HG02623 (cell line): Measurements from ENCODE around the gene CYP2B6.
"Not testable (repeated sequence)": the region's sequence is repeated elsewhere in the genome, so short reads cannot be mapped to it uniquely, and the experiment has no call there.

Experiments used
- ATAC-seq: cut with Tn5 transposase; IDR thresholded peaks from one replicate; pipeline ENCODE4 v1.9.1; 2021; ENCODE audit warnings: moderate library complexity; ENCODE audit not compliant: unreplicated experiment

The CYP2B6 gene

DNA sequence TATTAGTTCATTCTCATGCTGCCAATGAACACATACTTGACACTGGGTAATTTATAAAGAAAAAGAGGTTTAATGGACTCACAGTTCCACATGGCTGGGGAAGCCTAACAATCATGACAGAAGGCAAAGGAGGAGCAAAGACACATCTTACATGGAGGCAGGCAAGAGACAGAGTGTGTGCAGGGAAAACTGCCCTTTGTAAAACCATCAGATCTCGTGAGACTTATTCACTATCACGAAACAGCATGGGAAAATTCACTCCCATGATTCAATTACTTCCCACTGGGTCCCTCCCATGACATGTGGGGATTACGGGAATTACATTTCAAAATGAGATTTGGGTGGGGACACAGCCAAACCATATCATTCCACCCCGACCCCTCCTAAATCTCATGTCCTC is 11.3 kb upstream of the CYP2B6 start:
- not testable (repeated sequence) for ATAC-seq

GRCh38 chr19:40980743-40981442 is 10.2 kb upstream of the CYP2B6 start:
- ATAC-seq, result not testable (repeated sequence)

DNA sequence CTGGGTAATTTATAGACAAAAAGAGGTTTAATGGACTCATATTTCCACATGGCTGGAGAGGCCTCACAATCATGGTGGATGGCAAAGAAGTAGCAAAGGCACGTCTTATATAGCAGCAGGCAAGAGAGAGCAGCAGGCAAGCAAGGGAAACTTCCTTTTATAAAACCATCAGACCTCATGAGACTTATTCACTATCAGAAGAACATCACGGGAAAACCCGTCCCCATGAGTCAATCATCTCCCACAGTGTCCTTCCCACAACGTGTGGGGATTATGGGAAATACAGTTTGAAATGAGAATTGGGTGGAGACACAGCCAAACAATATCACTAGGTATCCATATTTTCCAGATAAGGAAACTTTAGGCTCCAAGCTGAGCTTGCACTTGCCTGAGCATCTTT is 9.5 kb upstream of the CYP2B6 start:
- no peak for ATAC-seq

GRCh38 chr19:40982594-40983101 is 8.4 kb upstream of the CYP2B6 start:
- ATAC-seq, result no peak

GRCh38 chr19:40989453-40989852 is 1.6 kb upstream of the CYP2B6 start:
- ATAC-seq, result no peak

DNA sequence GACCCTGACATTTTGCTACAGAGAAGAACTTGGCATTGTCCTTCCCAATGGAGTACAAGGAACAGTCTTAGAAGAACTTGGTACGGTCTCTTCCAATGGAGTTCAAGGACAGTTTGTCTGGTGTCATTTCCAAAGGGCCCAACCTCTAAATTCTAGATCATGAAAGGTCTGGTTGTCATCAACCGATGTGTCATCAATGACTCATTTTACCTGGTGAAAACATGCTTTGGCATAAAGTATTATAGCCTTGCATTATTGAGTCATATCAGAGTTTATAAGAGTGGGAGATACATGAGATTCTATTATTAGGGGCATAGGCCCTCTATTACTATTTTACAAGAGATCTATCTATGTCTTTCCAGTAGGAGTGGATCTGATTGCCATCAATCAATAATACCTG is 4.3 kb downstream of the CYP2B6 start:
- no peak for ATAC-seq

DNA sequence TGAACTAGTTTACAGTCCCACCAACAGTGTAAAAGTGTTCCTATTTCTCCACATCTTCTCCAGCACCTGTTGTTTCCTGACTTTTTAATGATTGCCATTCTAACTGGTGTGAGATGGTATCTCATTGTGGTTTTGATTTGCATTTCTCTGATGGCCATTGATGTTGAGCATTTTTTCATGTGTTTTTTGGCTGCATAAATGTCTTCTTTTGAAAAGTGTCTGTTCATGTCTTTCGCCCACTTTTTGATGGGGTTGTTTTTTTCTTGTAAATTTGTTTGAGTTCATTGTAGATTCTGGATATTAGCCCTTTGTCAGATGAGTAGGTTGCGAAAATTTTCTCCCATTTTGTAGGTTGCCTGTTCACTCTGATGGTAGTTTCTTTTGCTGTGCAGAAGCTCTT is 7.9 kb downstream of the CYP2B6 start:
- ATAC-seq, result not testable (repeated sequence)

DNA sequence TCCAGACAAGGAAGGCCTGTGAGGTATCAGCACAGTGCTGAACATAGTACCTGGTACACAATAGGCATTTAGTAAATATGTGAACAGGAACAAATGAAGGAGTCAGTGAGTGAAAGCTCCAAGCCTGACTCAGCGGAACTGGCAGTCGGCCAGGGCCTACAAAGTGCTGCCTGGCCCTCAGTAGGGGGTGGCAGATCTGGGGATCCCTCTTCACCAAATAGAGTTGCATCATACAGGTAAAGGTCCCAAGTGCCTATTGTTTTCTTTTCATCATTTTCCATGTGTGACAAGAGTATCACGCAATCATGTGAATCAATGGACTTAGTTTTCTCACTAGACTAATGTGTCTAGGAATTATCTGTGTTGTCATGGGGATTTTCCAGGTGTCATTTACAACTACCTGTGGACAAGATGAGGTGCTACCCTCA is 9.2 kb downstream of the CYP2B6 start:
- no peak for ATAC-seq

DNA sequence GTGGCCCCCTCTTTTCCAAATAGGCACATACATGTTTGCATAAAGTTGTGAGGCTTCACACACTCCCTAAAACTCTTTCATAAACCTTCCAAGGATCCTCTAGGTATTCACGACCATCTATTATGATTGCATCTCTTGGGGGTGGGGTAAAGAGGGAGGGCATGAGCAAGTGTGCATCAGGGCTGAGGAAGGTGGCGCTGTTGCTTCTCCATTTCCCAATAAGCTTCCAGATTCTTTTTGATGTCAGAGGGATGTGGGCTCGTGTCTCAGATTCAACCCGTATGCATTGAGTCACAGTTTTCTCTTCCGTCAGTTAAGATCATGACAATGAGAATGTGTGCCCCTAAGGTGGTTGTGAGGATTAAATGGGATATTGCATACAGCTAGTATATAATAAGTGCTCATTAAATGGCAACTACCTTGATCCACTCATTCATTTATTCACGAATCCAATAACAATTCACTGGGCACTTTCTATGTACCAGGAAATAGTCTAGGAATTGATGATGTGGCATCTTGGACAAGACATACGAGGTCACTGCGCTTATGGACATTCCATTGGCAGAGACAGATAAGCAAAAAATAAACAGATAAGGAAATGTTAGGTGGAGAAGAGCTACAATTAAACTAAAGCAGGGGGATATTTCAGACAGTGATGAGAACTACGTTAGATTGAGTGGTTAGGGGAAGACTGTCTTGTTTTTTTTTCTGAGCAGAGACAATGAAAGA is 10.3 kb downstream of the CYP2B6 start:
- no peak for ATAC-seq

GRCh38 chr19:41003656-41004055 is 12.6 kb downstream of the CYP2B6 start:
- not testable (repeated sequence) for ATAC-seq

- no peak for ATAC-seq
These were observed 18.7 kb downstream of the CYP2B6 start for GRCh38 chr19:41009700-41010235.

DNA sequence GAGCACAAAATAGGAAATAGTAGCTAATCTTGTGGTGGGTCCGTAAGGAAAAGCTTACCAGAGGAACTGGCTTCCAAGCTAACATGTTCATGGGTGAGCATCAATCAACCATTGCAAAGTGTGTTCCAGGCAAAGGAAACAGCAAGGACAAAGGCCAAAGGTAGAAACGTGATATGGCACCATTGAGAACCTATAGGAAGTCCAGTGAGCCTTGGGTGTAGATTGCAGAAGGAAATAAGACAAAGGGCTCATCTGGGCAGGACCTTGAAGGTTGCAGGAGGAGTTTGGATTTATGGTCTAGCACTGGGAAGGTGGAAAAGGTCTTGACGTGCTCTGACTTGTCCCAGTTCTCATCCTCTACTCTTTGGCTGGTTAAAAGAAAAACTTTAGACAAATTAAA is 22.3 kb downstream of the CYP2B6 start:
- no peak for ATAC-seq

GRCh38 chr19:41014643-41015042 is 23.6 kb downstream of the CYP2B6 start:
- no peak for ATAC-seq

- no peak for ATAC-seq
These were observed 25.5 kb downstream of the CYP2B6 start for GRCh38 chr19:41016488-41017071.

DNA sequence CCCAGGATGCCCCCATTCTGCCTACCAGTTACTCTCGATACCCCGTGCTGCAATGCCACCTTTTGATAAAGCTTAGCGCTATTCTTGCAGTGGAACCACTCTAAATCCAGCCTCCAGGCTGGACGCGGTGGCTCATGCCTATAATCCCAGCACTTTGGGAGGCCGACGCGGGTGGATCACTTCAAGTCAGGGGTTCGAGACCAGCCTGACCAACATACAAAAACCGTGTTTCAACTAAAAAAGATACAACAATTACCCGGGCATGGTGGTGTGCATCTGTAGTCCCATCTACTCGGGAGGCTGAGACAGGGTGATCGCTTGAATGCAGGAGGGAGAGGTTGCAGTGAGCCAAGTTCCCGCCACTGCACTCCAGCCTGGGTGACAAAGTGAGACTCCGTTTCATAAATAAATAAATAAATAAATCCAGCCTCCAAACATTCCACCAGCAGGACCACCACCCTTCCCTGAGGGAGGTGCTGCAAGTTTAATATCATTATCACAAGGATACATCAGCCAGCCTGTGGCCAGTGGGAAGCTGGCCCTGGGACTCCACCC is 27.7 kb downstream of the CYP2B6 start:
- ATAC-seq, result no peak

- ATAC-seq, result no peak
These were observed 28.3 kb downstream of the CYP2B6 start for GRCh38 chr19:41019346-41019745.

DNA sequence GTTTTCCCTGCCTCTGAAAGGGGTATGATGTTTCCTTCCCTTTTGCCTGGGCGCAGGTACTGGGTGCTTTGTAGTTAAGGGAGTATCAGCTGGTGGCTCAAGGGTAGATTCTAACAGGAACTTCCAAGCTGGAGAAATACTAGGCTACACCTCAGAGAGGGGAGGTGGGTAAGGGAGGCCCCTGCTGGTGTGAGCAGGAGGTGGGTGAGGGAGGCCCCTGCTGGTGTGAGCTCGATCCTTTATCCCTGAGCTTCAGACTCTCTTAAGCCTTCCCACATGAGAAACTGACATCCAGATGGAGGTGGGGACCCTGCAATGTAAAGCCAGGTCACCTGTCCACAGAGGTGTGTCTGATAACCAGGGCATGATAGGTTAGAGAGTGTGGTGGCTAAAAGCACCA is 32.1 kb downstream of the CYP2B6 start:
- no peak for ATAC-seq

DNA sequence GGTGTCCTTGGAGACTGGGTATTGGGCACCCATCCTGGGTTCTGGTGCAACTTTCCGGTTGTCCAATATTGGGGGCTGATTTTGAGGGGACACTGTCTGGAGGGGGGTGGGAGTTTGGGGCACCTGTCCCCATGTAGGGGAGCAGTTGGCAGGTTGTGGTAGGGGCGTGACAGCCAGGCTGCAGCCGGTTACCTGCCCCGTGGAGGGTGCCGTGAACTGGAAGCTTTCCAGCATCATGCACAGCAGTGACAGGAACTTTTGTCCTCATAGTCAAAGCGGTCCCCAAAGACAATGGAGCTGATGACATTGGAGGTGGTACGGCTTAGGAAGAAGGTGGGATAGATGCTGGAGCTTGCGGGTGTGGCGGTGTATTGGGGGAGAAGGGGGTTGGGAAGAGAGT is 34.3 kb downstream of the CYP2B6 start:
- no peak for ATAC-seq

DNA sequence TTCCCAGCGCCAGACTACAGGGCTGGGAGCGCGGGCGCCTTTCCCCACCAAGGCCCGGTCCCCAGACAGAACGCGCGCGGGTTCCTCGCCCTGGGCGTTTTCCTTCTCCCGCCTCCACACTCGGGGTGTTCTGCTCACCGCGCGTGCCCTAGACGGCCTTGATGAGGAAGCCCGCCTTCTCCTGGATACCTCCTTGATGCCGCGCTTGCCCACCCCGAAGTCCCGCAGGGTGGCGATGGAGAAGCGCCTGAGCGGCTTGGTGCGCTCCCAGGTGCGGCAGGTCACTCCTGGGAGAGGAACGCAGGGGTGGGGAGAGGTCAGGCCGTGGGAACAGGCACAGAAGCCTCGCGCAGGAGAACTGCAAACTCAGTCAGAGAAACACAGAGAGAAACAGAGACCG is 34.8 kb downstream of the CYP2B6 start:
- no peak for ATAC-seq

- ATAC-seq, result no peak
These were observed 36.3 kb downstream of the CYP2B6 start for GRCh38 chr19:41027273-41027967.
